SK-N-MC (cell line): ENCODE data around the gene KDR.

ENCODE experiments used
- DNase-seq: peaks from one replicate; pipeline ENCODE4 v3.0.0-alpha.2; 2011; ENCODE audit warnings: low read depth, low spot score
- H3K27ac ChIP-seq: fragments of 200-600 bp; sonication (generic); 2 replicates; pipeline ENCODE4 v1.5.1; 2016; ENCODE audit warnings: mixed run types
- H3K36me3 ChIP-seq: fragments of 200-600 bp; sonication (generic); 2 replicates; pipeline ENCODE4 v1.6.1; 2017; ENCODE audit warnings: antibody characterized with exemption, low read length, mixed read lengths; ENCODE audit not compliant: insufficient read depth
- H3K4me3 ChIP-seq: fragments of 200-600 bp; sonication (generic); 2 replicates; pipeline ENCODE4 v1.5.1; 2016
- H3K9ac ChIP-seq: fragments of 200-600 bp; sonication (generic); 2 replicates; pipeline ENCODE4 v1.8.0; 2017; ENCODE audit warnings: mixed run types, mixed read lengths; ENCODE audit not compliant: insufficient read length
- H3K9me3 ChIP-seq: fragments of 200-600 bp; sonication (generic); 2 replicates; pipeline ENCODE4 v1.6.1; 2017; ENCODE audit warnings: low read depth, mild to moderate bottlenecking, antibody characterized with exemption, low read length, moderate library complexity, mixed read lengths
- EZH2 ChIP-seq: fragments of 200-600 bp; sonication (generic); IDR thresholded peaks from one replicate; pipeline ENCODE4 v1.6.1; 2017; ENCODE audit warnings: antibody characterized with exemption
- FOXP2 ChIP-seq: optimal IDR thresholded peaks from 2 replicates; pipeline ENCODE3; 2011; ENCODE audit warnings: mild to moderate bottlenecking, moderate library complexity; ENCODE audit not compliant: insufficient read depth; ENCODE audit errors: extremely low read length, control extremely low read depth
- POLR2AphosphoS5 ChIP-seq: IDR thresholded peaks from 2 replicates; pipeline ENCODE4 v1.6.1; 2012; ENCODE audit warnings: mild to moderate bottlenecking, low read depth, low read length, borderline replicate concordance

KDR gene

GRCh38 chr4:55055529-55055928 is 69.9 kb downstream of the KDR start:
- Histone ChIP-seq H3K4me3 (no peak overlapping the region), H3K27ac (no peak overlapping the region), H3K9ac (no peak overlapping the region), H3K9me3 (no peaks in the 10 kb centered on the region), H3K36me3 (no peaks in the 10 kb centered on the region)
- no peak for DNase-seq
- TF ChIP-seq EZH2 (no peak), FOXP2 (no peak), POLR2AphosphoS5 (no peak)

- Histone ChIP-seq H3K27ac (no peak overlapping the region), H3K9me3 (no peaks in the 10 kb centered on the region), H3K4me3 (no peak overlapping the region), H3K36me3 (no peaks in the 10 kb centered on the region), H3K9ac (no peak overlapping the region)
- no peak for TF ChIP-seq EZH2
- TF ChIP-seq POLR2AphosphoS5 = no peak
- TF ChIP-seq FOXP2 = no peak
- no peak for DNase-seq
Observed at GRCh38 chr4:55051532-55051931, 73.9 kb downstream of the KDR start.

GRCh38 chr4:55050418-55050950 is 74.9 kb downstream of the KDR start:
- Histone ChIP-seq H3K9ac (no peak overlapping the region), H3K4me3 (no peak overlapping the region), H3K27ac (no peak overlapping the region), H3K36me3 (no peaks in the 10 kb centered on the region), H3K9me3 (no peaks in the 10 kb centered on the region)
- TF ChIP-seq EZH2 (no peak), FOXP2 (no peak), POLR2AphosphoS5 (no peak)
- DNase-seq = no peak

- Histone ChIP-seq H3K9me3 (no peaks in the 10 kb centered on the region), H3K27ac (no peak overlapping the region), H3K9ac (no peak overlapping the region), H3K36me3 (no peaks in the 10 kb centered on the region), H3K4me3 (no peak overlapping the region)
- no peak for DNase-seq
- TF ChIP-seq EZH2 (no peak), FOXP2 (no peak), POLR2AphosphoS5 (no peak)
Observed at GRCh38 chr4:55038176-55038890, 87.1 kb downstream of the KDR start.

GRCh38 chr4:55037728-55038127 is 87.7 kb downstream of the KDR start:
- Histone ChIP-seq H3K27ac (no peak overlapping the region), H3K9me3 (no peaks in the 10 kb centered on the region), H3K36me3 (no peaks in the 10 kb centered on the region), H3K4me3 (no peak overlapping the region), H3K9ac (no peak overlapping the region)
- DNase-seq = no peak
- TF ChIP-seq POLR2AphosphoS5 = no peak
- no peak for TF ChIP-seq FOXP2
- TF ChIP-seq EZH2 = no peak

GRCh38 chr4:55036405-55036804 is 89.0 kb downstream of the KDR start:
- H3K9ac ChIP-seq = no peak overlapping the region
- H3K9me3 ChIP-seq = no peaks in the 10 kb centered on the region
- no peaks in the 10 kb centered on the region for H3K36me3 ChIP-seq
- TF ChIP-seq FOXP2 = no peak
- TF ChIP-seq POLR2AphosphoS5 = no peak
- TF ChIP-seq EZH2 = no peak
- no peak overlapping the region for H3K4me3 ChIP-seq
- DNase-seq = no peak
- H3K27ac ChIP-seq = no peak overlapping the region

- H3K9ac ChIP-seq = no peak overlapping the region
- no peak for TF ChIP-seq POLR2AphosphoS5
- no peak for TF ChIP-seq EZH2
- H3K9me3 ChIP-seq = no peaks in the 10 kb centered on the region
- no peaks in the 10 kb centered on the region for H3K36me3 ChIP-seq
- H3K27ac ChIP-seq = no peak overlapping the region
- no peak for DNase-seq
- no peak overlapping the region for H3K4me3 ChIP-seq
Observed at GRCh38 chr4:55035892-55036291, 89.5 kb downstream of the KDR start.

- Histone ChIP-seq H3K9me3 (no peaks in the 10 kb centered on the region), H3K9ac (no peak overlapping the region), H3K4me3 (no peak overlapping the region), H3K27ac (no peak overlapping the region), H3K36me3 (no peaks in the 10 kb centered on the region)
- TF ChIP-seq POLR2AphosphoS5 (no peak), FOXP2 (no peak), EZH2 (no peak)
- DNase-seq = no peak
Observed at GRCh38 chr4:55033296-55033695, 92.1 kb downstream of the KDR start.

GRCh38 chr4:55032788-55033187 is 92.6 kb downstream of the KDR start:
- no peak for DNase-seq
- Histone ChIP-seq H3K9ac (no peak overlapping the region), H3K9me3 (no peaks in the 10 kb centered on the region), H3K4me3 (no peak overlapping the region), H3K36me3 (no peaks in the 10 kb centered on the region), H3K27ac (no peak overlapping the region)
- TF ChIP-seq FOXP2 (no peak), EZH2 (no peak)

- no peak overlapping the region for H3K27ac ChIP-seq
- TF ChIP-seq EZH2 (no peak), FOXP2 (no peak), POLR2AphosphoS5 (no peak)
Observed at GRCh38 chr4:55032179-55032578, 93.2 kb downstream of the KDR start.

More at GRCh38 chr4:55032179-55032578, 93.2 kb downstream of the KDR start:
- H3K9me3 ChIP-seq = no peaks in the 10 kb centered on the region
- no peak for DNase-seq
- H3K36me3 ChIP-seq = no peaks in the 10 kb centered on the region
- H3K9ac ChIP-seq = no peak overlapping the region
- H3K4me3 ChIP-seq = no peak overlapping the region
